IMR-90 (cell line): Measurements from ENCODE around the gene DOCK1. TPM values are rescaled to one million over a fixed set of nuclear protein-coding genes. Genes with fewer than 3 reads are reported as not detected.

Experiments used
- ATAC-seq: fragments of 200-7000 bp; cut with Tn5 transposase; 2 replicates; pipeline ENCODE4 v1.9.1; 2020; ENCODE audit warnings: low read depth, mild to moderate bottlenecking, moderate library complexity
- BruUV-seq: library from RNA; stranded (reverse); fragments of 400-500 nt; replicated peaks from 2 replicates; lab custom pipeline; 2021; lab: Mats Ljungman, UMichigan
- CTCF ChIA-PET: fragments of 300-600 bp; formaldehyde crosslinking; extraction: SDS; loops from one replicate; lab custom pipeline; 2021; ENCODE audit warnings: antibody characterized with exemption; lab: Yijun Ruan, JAX
- POLR2A ChIA-PET: fragments of 300-600 bp; sonication (Branson Sonifier 250); formaldehyde crosslinking; loops from one replicate; lab custom pipeline; 2022; ENCODE audit warnings: antibody characterized with exemption; ENCODE audit not compliant: unreplicated experiment; lab: Charles Lee
- DNase-seq: peaks from one replicate; pipeline ENCODE4 v3.0.0; 2013
- H2AFZ ChIP-seq: replicated peaks from 2 replicates; pipeline ENCODE3; 2013; ENCODE audit warnings: low read length, mild to moderate bottlenecking; ENCODE audit not compliant: poor library complexity
- H2AK5ac ChIP-seq: 2 replicates; pipeline ENCODE4 v1.6.1; 2013; ENCODE audit warnings: low read depth, low read length, inconsistent platforms
- H2AK9ac ChIP-seq: replicated peaks from 2 replicates; pipeline ENCODE3; 2013; ENCODE audit warnings: mild to moderate bottlenecking, low read depth, low read length, moderate library complexity; ENCODE audit not compliant: poor library complexity
- H2BK120ac ChIP-seq: 2 replicates; pipeline ENCODE4 v1.6.1; 2013; ENCODE audit warnings: low read depth, low read length, inconsistent platforms
- H2BK15ac ChIP-seq: 3 replicates; pipeline ENCODE4 v1.6.1; 2013; ENCODE audit warnings: low read depth, low read length, inconsistent platforms
- H2BK20ac ChIP-seq: 2 replicates; pipeline ENCODE4 v1.6.1; 2013; ENCODE audit warnings: low read depth, mild to moderate bottlenecking, inconsistent platforms, low read length, moderate library complexity
- H2BK5ac ChIP-seq: 2 replicates; pipeline ENCODE4 v1.6.1; 2013; ENCODE audit warnings: mild to moderate bottlenecking, low read depth, low read length, inconsistent platforms; ENCODE audit not compliant: poor library complexity, severe bottlenecking
- H3K14ac ChIP-seq: replicated peaks from 2 replicates; pipeline ENCODE4 v1.6.1; 2013; ENCODE audit warnings: low read depth, low read length, inconsistent platforms
- H3K18ac ChIP-seq: 2 replicates; pipeline ENCODE4 v1.6.1; 2013; ENCODE audit warnings: low read depth, low read length, control low read depth
- H3K23ac ChIP-seq: 2 replicates; pipeline ENCODE4 v1.6.1; 2013; ENCODE audit warnings: low read depth, low read length, inconsistent platforms
- H3K27ac ChIP-seq: 2 replicates; pipeline ENCODE4 v1.5.1; 2013; ENCODE audit warnings: mild to moderate bottlenecking, control low read depth, low read length; ENCODE audit not compliant: insufficient read depth
- H3K27me3 ChIP-seq: 2 replicates; pipeline ENCODE4 v1.6.1; 2013; ENCODE audit warnings: low read length; ENCODE audit not compliant: control insufficient read depth, insufficient read depth
- H3K36me3 ChIP-seq: 2 replicates; pipeline ENCODE4 v1.6.1; 2013; ENCODE audit warnings: low read length, mixed read lengths; ENCODE audit not compliant: control insufficient read depth, insufficient read depth
- H3K4ac ChIP-seq: 2 replicates; pipeline ENCODE4 v1.6.1; 2013; ENCODE audit warnings: low read depth, low read length, inconsistent platforms
- H3K4me1 ChIP-seq: 2 replicates; pipeline ENCODE4 v1.6.1; 2013; ENCODE audit warnings: low read length, mixed read lengths; ENCODE audit not compliant: control insufficient read depth, insufficient read depth
- H3K4me2 ChIP-seq: 2 replicates; pipeline ENCODE4 v1.6.1; 2013; ENCODE audit warnings: low read depth, mild to moderate bottlenecking, control low read depth, low read length, moderate library complexity
- H3K4me3 ChIP-seq: 2 replicates; pipeline ENCODE4 v1.5.1; 2013; ENCODE audit warnings: low read depth, mild to moderate bottlenecking, control low read depth, low read length, moderate library complexity; ENCODE audit not compliant: insufficient read depth
- H3K56ac ChIP-seq: 2 replicates; pipeline ENCODE4 v1.6.1; 2013; ENCODE audit warnings: low read length, inconsistent platforms; ENCODE audit not compliant: insufficient read depth; ENCODE audit errors: extremely low read depth
- H3K79me1 ChIP-seq, 2 experiments: 2 replicates each; pipeline ENCODE4 v1.6.1; 2013; ENCODE audit warnings: low read length in 2 of 2, inconsistent platforms in 1 of 2, low read depth in 1 of 2
- H3K9ac ChIP-seq: 2 replicates; pipeline ENCODE4 v1.6.1; 2013; ENCODE audit warnings: low read depth, low read length, control low read depth
- H3K9me1 ChIP-seq: 2 replicates; pipeline ENCODE4 v1.6.1; 2013; ENCODE audit warnings: low read length, inconsistent platforms; ENCODE audit not compliant: insufficient read depth
- H3K9me3 ChIP-seq: 2 replicates; pipeline ENCODE4 v1.6.1; 2013; ENCODE audit warnings: low read length; ENCODE audit not compliant: control insufficient read depth, insufficient read depth
- H4K20me1 ChIP-seq: 2 replicates; pipeline ENCODE4 v1.6.1; 2013; ENCODE audit warnings: low read length, inconsistent platforms; ENCODE audit not compliant: insufficient read depth
- H4K5ac ChIP-seq: 2 replicates; pipeline ENCODE4 v1.6.1; 2013; ENCODE audit warnings: mild to moderate bottlenecking, low read depth, low read length, control low read depth
- H4K8ac ChIP-seq, 2 experiments: 2 replicates each; pipeline ENCODE4 v1.6.1; 2013; ENCODE audit warnings: low read depth in 2 of 2, low read length in 2 of 2, control low read depth in 1 of 2, inconsistent platforms in 1 of 2
- H4K91ac ChIP-seq: 2 replicates; pipeline ENCODE4 v1.6.1; 2013; ENCODE audit warnings: low read depth, low read length, inconsistent platforms; ENCODE audit not compliant: insufficient read depth
- BHLHE40 ChIP-seq: fragments of 150-350 bp; IDR thresholded peaks from 2 replicates; pipeline ENCODE4 v1.6.1; 2016; ENCODE audit warnings: mild to moderate bottlenecking, low read depth, low read length
- CEBPB ChIP-seq: IDR thresholded peaks from 2 replicates; pipeline ENCODE4 v1.6.1; 2012; ENCODE audit warnings: low read depth, low read length, improper control_type of control experiment
- CHD1 ChIP-seq: IDR thresholded peaks from 2 replicates; pipeline ENCODE4 v1.6.1; 2012; ENCODE audit warnings: low read depth, low read length, improper control_type of control experiment
- FOS ChIP-seq: fragments of 150-350 bp; IDR thresholded peaks from 2 replicates; pipeline ENCODE4 v1.6.1; 2016; ENCODE audit warnings: low read depth, low read length
- MAFK ChIP-seq: IDR thresholded peaks from 2 replicates; pipeline ENCODE4 v1.6.1; 2012; ENCODE audit warnings: low read depth, low read length, improper control_type of control experiment
- MAZ ChIP-seq: IDR thresholded peaks from 2 replicates; pipeline ENCODE4 v1.6.1; 2012; ENCODE audit warnings: low read depth, mild to moderate bottlenecking, low read length, improper control_type of control experiment, moderate library complexity, borderline replicate concordance
- MXI1 ChIP-seq: IDR thresholded peaks from 2 replicates; pipeline ENCODE4 v1.6.1; 2012; ENCODE audit warnings: low read depth, mild to moderate bottlenecking, low read length, moderate library complexity, borderline replicate concordance
- POLR2A ChIP-seq: IDR thresholded peaks from 2 replicates; pipeline ENCODE4 v1.6.1; 2012; ENCODE audit warnings: mild to moderate bottlenecking, low read depth, low read length
- RAD21 ChIP-seq: IDR thresholded peaks from 2 replicates; pipeline ENCODE4 v1.6.1; 2012; ENCODE audit warnings: low read length, improper control_type of control experiment
- RFX5 ChIP-seq: IDR thresholded peaks from 2 replicates; pipeline ENCODE4 v1.8.0; 2012; ENCODE audit warnings: low read depth, mild to moderate bottlenecking, low read length, moderate library complexity
- SMC3 ChIP-seq: fragments of 150-350 bp; IDR thresholded peaks from 2 replicates; pipeline ENCODE4 v1.6.1; 2016; ENCODE audit warnings: low read depth, mild to moderate bottlenecking, antibody characterized with exemption, low read length, moderate library complexity
- WGBS, 2 experiments: methylation state at CpG; one replicate each; pipeline versions ENCODE4 v1.1.5 to v1.1.7; 2013; ENCODE audit warnings: missing lambda C conversion rate in 2 of 2; ENCODE audit not compliant: insufficient read length in 1 of 2; ENCODE audit errors: extremely low coverage in 2 of 2; 5-methylcytosine and 5-hydroxymethylcytosine counted together
- dilution Hi-C: fragments of 300-500 bp; cut with HindIII; formaldehyde crosslinking; loops from one replicate; pipeline ENCODE4 v1.14.3; 2018; ENCODE audit warnings: low sequenced_read_pairs; ENCODE audit not compliant: unreplicated experiment
- in situ Hi-C: fragments of 300-500 bp; cut with MboI; formaldehyde crosslinking; loops from 3 replicates; pipeline ENCODE4 v1.14.3; 2019; ENCODE audit warnings: low sequenced_read_pairs, inconsistent platforms, mixed read lengths
- intact Hi-C: fragments of 100-400 bp; cut with micrococcal nuclease; formaldehyde crosslinking; loops from 2 replicates; pipeline ENCODE4 v1.10.0; 2022
- polyA plus RNA-seq, 3 experiments: library from polyadenylated mRNA; depleted of rRNA; stranded (reverse); fragments of >200 nt; gene quantifications; 2 replicates each; pipeline ENCODE4 v1.2.3, GENCODE V29; 2012; ENCODE audit warnings: low replicate concordance in 1 of 3
- total RNA-seq: library from RNA; depleted of rRNA; stranded (reverse); fragments of >200 nt; gene quantifications from 2 replicates; pipeline ENCODE4 v1.2.3, GENCODE V29; 2012
- TF ChIP-seq, protein P1 (sequence below): fragments of 150-350 bp; IDR thresholded peaks from 2 replicates; pipeline ENCODE4 v1.6.1; 2016; ENCODE audit warnings: low read depth, mild to moderate bottlenecking, low read length, moderate library complexity, borderline replicate concordance
- TF ChIP-seq, protein P2 (sequence below): conservative IDR thresholded peaks from 2 replicates; pipeline ENCODE4 v1.5.1; 2012; ENCODE audit warnings: mild to moderate bottlenecking, low read depth, low read length, improper control_type of control experiment

The DOCK1 gene
- total and polyA plus RNA-seq, 2 of the 4 experiments (the other 2 are of a cell fraction), result 28.2 to 71.0 TPM

DNA sequence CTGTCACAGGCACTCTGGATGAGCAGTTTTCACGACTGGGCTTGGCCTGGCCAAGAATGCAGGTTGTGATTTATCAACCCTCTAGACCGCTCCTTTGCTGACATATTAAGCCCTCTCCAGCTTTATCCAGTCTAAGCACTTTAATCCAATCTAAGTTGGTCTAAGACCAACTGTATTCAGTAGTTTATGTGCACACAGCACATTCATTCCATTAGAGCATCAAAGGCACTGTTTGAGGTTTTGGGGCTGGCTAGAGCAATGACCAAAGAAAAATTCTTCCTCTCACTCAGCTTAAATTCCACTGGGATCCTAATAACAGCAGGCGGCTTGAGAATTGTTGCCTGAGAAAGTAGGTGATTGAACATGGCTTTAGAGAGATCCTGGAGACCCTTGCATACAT lies 467.1 kb downstream of the DOCK1 start:
- Histone ChIP-seq H3K14ac (no peak overlapping the region), H2AFZ (no peak overlapping the region), H3K56ac (no peak overlapping the region), H2BK20ac (no peak overlapping the region), H3K9me1 (peaks cover 8% of the 10 kb centered on the region), H4K8ac (no peak overlapping the region), H2BK15ac (no peak overlapping the region), H2AK9ac (no peak overlapping the region), H3K27ac (no peak overlapping the region), H4K91ac (no peak overlapping the region), H4K5ac (no peak overlapping the region), H3K23ac (no peak overlapping the region), H3K79me1 (peaks cover 0 to 3% of the 10 kb centered on the region in 2 experiments; a peak in 1 of 4 replicates), H3K4ac (no peak overlapping the region), H3K18ac (no peak overlapping the region), H3K4me2 (no peak overlapping the region), H4K20me1 (peaks cover 8% of the 10 kb centered on the region; the same call in 1 of the 2 replicates), H2BK5ac (no peak overlapping the region), H3K36me3 (peaks cover 15% of the 10 kb centered on the region), H3K9ac (no peak overlapping the region), H3K9me3 (no peaks in the 10 kb centered on the region), H3K4me1 (peaks cover 8% of the 10 kb centered on the region), H3K27me3 (no peaks in the 10 kb centered on the region), H3K4me3 (no peak overlapping the region), H2AK5ac (no peak overlapping the region), H2BK120ac (no peak overlapping the region)
- no CpG with 5 or more reads among the region's 3 CpGs for WGBS, 2 experiments
- no peak for ATAC-seq
- DNase-seq, result no peak
- ChIA-PET POLR2A (interaction anchor here (0.6 kb wide), 1 partner anchor 12 kb away, joined by 3 read pairs; no protein-coding TSS in a partner anchor), CTCF (no interaction called here)
- TF ChIP-seq BHLHE40 (no peak), RFX5 (no peak), CHD1 (no peak), CEBPB (no peak), POLR2A (no peak), MAZ (no peak), SMC3 (no peak), RAD21 (no peak), MXI1 (no peak), MAFK (no peak), FOS (no peak)
- TF ChIP-seq, protein P1, sequence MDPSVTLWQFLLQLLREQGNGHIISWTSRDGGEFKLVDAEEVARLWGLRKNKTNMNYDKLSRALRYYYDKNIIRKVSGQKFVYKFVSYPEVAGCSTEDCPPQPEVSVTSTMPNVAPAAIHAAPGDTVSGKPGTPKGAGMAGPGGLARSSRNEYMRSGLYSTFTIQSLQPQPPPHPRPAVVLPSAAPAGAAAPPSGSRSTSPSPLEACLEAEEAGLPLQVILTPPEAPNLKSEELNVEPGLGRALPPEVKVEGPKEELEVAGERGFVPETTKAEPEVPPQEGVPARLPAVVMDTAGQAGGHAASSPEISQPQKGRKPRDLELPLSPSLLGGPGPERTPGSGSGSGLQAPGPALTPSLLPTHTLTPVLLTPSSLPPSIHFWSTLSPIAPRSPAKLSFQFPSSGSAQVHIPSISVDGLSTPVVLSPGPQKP, result no peak
- TF ChIP-seq, protein P2, sequence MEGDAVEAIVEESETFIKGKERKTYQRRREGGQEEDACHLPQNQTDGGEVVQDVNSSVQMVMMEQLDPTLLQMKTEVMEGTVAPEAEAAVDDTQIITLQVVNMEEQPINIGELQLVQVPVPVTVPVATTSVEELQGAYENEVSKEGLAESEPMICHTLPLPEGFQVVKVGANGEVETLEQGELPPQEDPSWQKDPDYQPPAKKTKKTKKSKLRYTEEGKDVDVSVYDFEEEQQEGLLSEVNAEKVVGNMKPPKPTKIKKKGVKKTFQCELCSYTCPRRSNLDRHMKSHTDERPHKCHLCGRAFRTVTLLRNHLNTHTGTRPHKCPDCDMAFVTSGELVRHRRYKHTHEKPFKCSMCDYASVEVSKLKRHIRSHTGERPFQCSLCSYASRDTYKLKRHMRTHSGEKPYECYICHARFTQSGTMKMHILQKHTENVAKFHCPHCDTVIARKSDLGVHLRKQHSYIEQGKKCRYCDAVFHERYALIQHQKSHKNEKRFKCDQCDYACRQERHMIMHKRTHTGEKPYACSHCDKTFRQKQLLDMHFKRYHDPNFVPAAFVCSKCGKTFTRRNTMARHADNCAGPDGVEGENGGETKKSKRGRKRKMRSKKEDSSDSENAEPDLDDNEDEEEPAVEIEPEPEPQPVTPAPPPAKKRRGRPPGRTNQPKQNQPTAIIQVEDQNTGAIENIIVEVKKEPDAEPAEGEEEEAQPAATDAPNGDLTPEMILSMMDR, result no peak
- dilution Hi-C loops (no loop called here), in situ Hi-C loops (no loop called here), intact Hi-C loops (no loop called here)
- BruUV-seq, result no TSS peak
